GM18519 (cell line): ENCODE measurements around the gene TBC1D21.

ENCODE experiments used
- ATAC-seq: cut with Tn5 transposase; IDR thresholded peaks from one replicate; pipeline ENCODE4 v1.9.1; 2021; ENCODE audit warnings: mild to moderate bottlenecking, moderate library complexity; ENCODE audit not compliant: unreplicated experiment, low FRiP score

Gene TBC1D21

GRCh38 chr15:73907035-73907408, 33.7 kb downstream of the TBC1D21 start:
- no peak for ATAC-seq

- ATAC-seq: no peak
Observed at GRCh38 chr15:73908030-73908821, 34.9 kb downstream of the TBC1D21 start.

GRCh38 chr15:73908822-73909122, 35.4 kb downstream of the TBC1D21 start:
- no peak for ATAC-seq

GRCh38 chr15:73909651-73910050, 36.3 kb downstream of the TBC1D21 start:
- ATAC-seq: no peak

GRCh38 chr15:73910522-73911303, 37.3 kb downstream of the TBC1D21 start:
- no peak for ATAC-seq

GRCh38 chr15:73912030-73912596, 38.7 kb downstream of the TBC1D21 start:
- no peak for ATAC-seq

- ATAC-seq: no peak
Observed at GRCh38 chr15:73914145-73914544, 40.8 kb downstream of the TBC1D21 start.

GRCh38 chr15:73915082-73915481, 41.7 kb downstream of the TBC1D21 start:
- no peak for ATAC-seq

- no peak for ATAC-seq
Observed at GRCh38 chr15:73918784-73919183, 45.4 kb downstream of the TBC1D21 start.

- ATAC-seq: no peak
Observed at GRCh38 chr15:73919706-73920105, 46.3 kb downstream of the TBC1D21 start.

GRCh38 chr15:73921254-73921925, 48.0 kb downstream of the TBC1D21 start:
- ATAC-seq: no peak

- no peak for ATAC-seq
Observed at GRCh38 chr15:73922186-73923151, 49.1 kb downstream of the TBC1D21 start.

- no peak for ATAC-seq
Observed at GRCh38 chr15:73923156-73923487, 49.8 kb downstream of the TBC1D21 start.

- no peak for ATAC-seq
Observed at GRCh38 chr15:73923488-73924164, 50.3 kb downstream of the TBC1D21 start.

GRCh38 chr15:73924171-73924921, 51.0 kb downstream of the TBC1D21 start:
- no peak for ATAC-seq

GRCh38 chr15:73925848-73926218, 52.5 kb downstream of the TBC1D21 start:
- no peak for ATAC-seq

- no peak for ATAC-seq
Observed at GRCh38 chr15:73926219-73927002, 53.0 kb downstream of the TBC1D21 start, which contains the start of gene LOXL1. LOXL1 (plus strand) TSS chr15:73926462; CDS start chr15:73926784, 322 bp downstream.

GRCh38 chr15:73927003-73927475, 53.7 kb downstream of the TBC1D21 start:
- no peak for ATAC-seq
